Psoas muscle (tissue), 8 donors: ENCODE data around the gene TCAIM. TPM values are rescaled to one million over a fixed set of nuclear protein-coding genes. Genes with fewer than 3 reads are reported as not detected.
"Not testable (repeated sequence)": the region's sequence is repeated elsewhere in the genome, so short reads cannot be mapped to it uniquely, and the experiment has no call there.

Source experiments
- ATAC-seq, 4 donors: fragments of 200-7000 bp; cut with Tn5 transposase; one replicate each; pipeline ENCODE4 v1.9.1; 2020; ENCODE audit warnings: moderate library complexity in 3 of 4, mild to moderate bottlenecking in 2 of 4
- DNase-seq, 2 donors: peaks; one replicate each; pipeline ENCODE4 v3.0.0-alpha.2; 2020
- H3K27ac ChIP-seq: fragments of 200-600 bp; one replicate; pipeline ENCODE4 v1.8.0; 2022
- H3K27me3 ChIP-seq, 3 donors: fragments of 200-600 bp in 1 of 3; one replicate each; pipeline versions ENCODE4 v1.6.1 to v1.8.0; 2013 to 2022; ENCODE audit warnings: low read length in 2 of 3, mild to moderate bottlenecking in 2 of 3, moderate library complexity in 1 of 3; ENCODE audit not compliant: insufficient read depth in 3 of 3
- H3K36me3 ChIP-seq, 2 donors: fragments of 200-600 bp in 1 of 2; one replicate each; pipeline versions ENCODE4 v1.6.1 to v1.8.0; 2013 to 2022; ENCODE audit warnings: low read depth in 1 of 2, mild to moderate bottlenecking in 1 of 2, moderate library complexity in 1 of 2; ENCODE audit not compliant: insufficient read depth in 1 of 2
- H3K4me1 ChIP-seq: fragments of 200-600 bp; one replicate; pipeline ENCODE4 v1.8.0; 2022
- H3K4me3 ChIP-seq: fragments of 200-600 bp; one replicate; pipeline ENCODE4 v1.8.0; 2022; ENCODE audit warnings: mild to moderate bottlenecking
- H3K9me3 ChIP-seq: fragments of 200-600 bp; one replicate; pipeline ENCODE4 v1.8.0; 2022
- CTCF ChIP-seq: fragments of 200-600 bp; IDR thresholded peaks from one replicate; pipeline ENCODE4 v1.8.0; 2022; ENCODE audit warnings: antibody characterized with exemption
- WGBS, 3 donors: extraction: QIAGEN DNeasy Blood & Tissue Kit; methylation state at CpG; one replicate each; pipeline versions ENCODE4 v1.1.6 to v1.1.7; 2013; 5-methylcytosine and 5-hydroxymethylcytosine counted together
- intact Hi-C, 2 donors: fragments of 100-400 bp; cut with DNase I; formaldehyde crosslinking; loops; one replicate each; pipeline versions ENCODE4 v1.11.0 to v1.14.2; 2022
- polyA plus RNA-seq, 3 donors: library from polyadenylated mRNA; stranded (reverse); fragments of 200-250 nt; gene quantifications; one replicate each; pipeline ENCODE4 v1.2.3, GENCODE V29; 2013
- total RNA-seq, 4 donors: library from RNA; stranded (reverse); fragmentation: NEBNext Ultra II Directional in 2 of 4; extraction: Animal tissue kit (Norgen Biotek cat#: 25700) in 2 of 4; gene quantifications; one replicate each; pipeline versions ENCODE4 v1.2.1 to v1.2.4, GENCODE V29; 2021 to 2023
- donor health status: healthy with polysubstance abuse.
- donor health status: DM: no; HTN: no; CAD: no; lungs with moderate emphysema.
- donor health status: Bipolar disorder and iron deficiency.
- donor health status: healthy.
- donor health status: DM: yes; HTN: yes; CAD: no.
- donor health status: DM: no; HTN: no; CAD: no.
- donor health status: DM: no; HTN: no; CAD: no.
- donor health status: DM: yes; HTN: yes; CAD: no.

Gene TCAIM
- total and polyA plus RNA-seq, 7 donors: 13.3 to 31.0 (median 19.3) TPM

GRCh38 chr3:44395714-44396113, 57.1 kb downstream of the TCAIM start:
- 94 to 96% (median 95%) methylated on average over 9 of the region's 9 CpGs for WGBS, 3 donors

GRCh38 chr3:44396200-44397171, 57.9 kb downstream of the TCAIM start:
- Histone ChIP-seq H3K9me3 (no peaks in the 10 kb centered on the region), H3K27ac (no peak overlapping the region), H3K36me3 (peaks cover 0 to 68% of the 10 kb centered on the region in 2 donors), H3K4me3 (no peak overlapping the region), H3K4me1 (no peaks in the 10 kb centered on the region), H3K27me3 (no peaks in the 10 kb centered on the region)
- WGBS, 3 donors: 93 to 95% (median 94%) methylated on average over 9 of the region's 9 CpGs
- TF ChIP-seq CTCF: no peak
- ATAC-seq (no peak), DNase-seq (no peak)
- intact Hi-C loops: loop anchor here in 1 of 2 donors (10.0 kb wide), 1 partner anchor 72 kb away; no protein-coding TSS in a partner anchor

More at GRCh38 chr3:44395714-44396113, 57.1 kb downstream of the TCAIM start:
- ATAC-seq (no peak), DNase-seq (no peak)
- H3K9me3 ChIP-seq: no peaks in the 10 kb centered on the region
- intact Hi-C loops: loop anchor here in 1 of 2 donors (10.0 kb wide), 1 partner anchor 71 kb away; no protein-coding TSS in a partner anchor
- H3K27ac ChIP-seq: no peak overlapping the region
- H3K36me3 ChIP-seq: peaks cover 0 to 60% of the 10 kb centered on the region in 2 donors
- H3K27me3 ChIP-seq: no peaks in the 10 kb centered on the region
- no peak for TF ChIP-seq CTCF
- H3K4me3 ChIP-seq: no peak overlapping the region
- no peaks in the 10 kb centered on the region for H3K4me1 ChIP-seq

GRCh38 chr3:44398271-44398670, 59.7 kb downstream of the TCAIM start:
- H3K27me3 ChIP-seq, ATAC-seq, H3K4me1 ChIP-seq, DNase-seq, H3K9me3 ChIP-seq, H3K27ac ChIP-seq, H3K4me3 ChIP-seq: not testable (repeated sequence)
- H3K36me3 ChIP-seq: peaks cover 0 to 58% of the 10 kb centered on the region in 2 donors
- intact Hi-C loops: loop anchor here in 1 of 2 donors (10.0 kb wide), 1 partner anchor 73 kb away; no protein-coding TSS in a partner anchor
- 94 to 99% (median 98%) methylated on average over 8 of the region's 8 CpGs for WGBS, 3 donors

- Histone ChIP-seq H3K4me1 (no peaks in the 10 kb centered on the region), H3K36me3 (peaks cover 0 to 56% of the 10 kb centered on the region in 2 donors), H3K27ac (no peak overlapping the region), H3K9me3 (no peaks in the 10 kb centered on the region), H3K27me3 (no peaks in the 10 kb centered on the region), H3K4me3 (no peak overlapping the region)
- DNase-seq (no peak), ATAC-seq (no peak)
- no peak for TF ChIP-seq CTCF
- 80 to 88% (median 82%) methylated on average over 4 of the region's 4 CpGs for WGBS, 3 donors
- intact Hi-C loops: loop anchor here in 1 of 2 donors (10.0 kb wide), 1 partner anchor 74 kb away; no protein-coding TSS in a partner anchor
Observed at GRCh38 chr3:44398853-44399252, 60.3 kb downstream of the TCAIM start.

- Histone ChIP-seq H3K27me3 (no peaks in the 10 kb centered on the region), H3K27ac (no peak overlapping the region), H3K36me3 (peaks cover 0 to 50% of the 10 kb centered on the region in 2 donors), H3K4me1 (no peaks in the 10 kb centered on the region), H3K9me3 (no peaks in the 10 kb centered on the region), H3K4me3 (no peak overlapping the region)
- TF ChIP-seq CTCF: no peak
- WGBS, 3 donors: 60 to 64% (median 64%) methylated on average over 2 of the region's 2 CpGs
- ATAC-seq (no peak), DNase-seq (no peak)
- intact Hi-C loops: no loop called here
Observed at GRCh38 chr3:44400771-44401170, 62.2 kb downstream of the TCAIM start.
